ENCODE results near the gene STAC.

GRCh38 chr3:36443028-36443686 lies 62.9 kb downstream of the STAC start:
- TF ChIP-seq EZH2 (IDR thresholded peaks at IDR 0.05; ENCODE audit: borderline replicate concordance, control insufficient read depth, low read depth, low read length) (no peak), CTCF (IDR thresholded peaks at IDR 0.05 in 2 of 3, conservative IDR thresholded peaks at IDR 0.05 in 1 of 3; ENCODE audit: control insufficient read depth in 2 of 3, extremely low read depth in 1 of 3, insufficient read depth in 1 of 3, low read depth in 3 of 3, low read length in 3 of 3) (no peak)
